K562 (cell line): ENCODE results near the gene ADAM22. TPM values are rescaled to one million over a fixed set of nuclear protein-coding genes. Genes with fewer than 3 reads are reported as not detected.

Source experiments
- MGA ChIP-seq: fragments of 450-650 bp; IDR thresholded peaks from 2 replicates; pipeline ENCODE4 v1.6.1; 2016; ENCODE audit warnings: mild to moderate bottlenecking, moderate library complexity
- NUFIP1 ChIP-seq: fragments of 450-650 bp; IDR thresholded peaks from 2 replicates; pipeline ENCODE4 v1.6.1; 2018; ENCODE audit not compliant: partially characterized antibody
- ZNF668 ChIP-seq: fragments of 250-450 bp; sonication (Bioruptor Pico); IDR thresholded peaks from 2 replicates; pipeline ENCODE4 v1.8.0; 2022; ENCODE audit warnings: mild to moderate bottlenecking, inconsistent platforms
- polyA plus RNA-seq, 8 experiments: library from polyadenylated mRNA; depleted of rRNA in 4 of 8; stranded (reverse) in 5 of 8; unstranded in 3 of 8; fragments of >200 nt; fragmentation: Nextera tagmentation in 2 of 8; fragmentation: Illumina TruSeq in 1 of 8; extraction: Ambion mirVana in 2 of 8; extraction: Trizol in 1 of 8; gene quantifications; 2 replicates each; pipeline versions ENCODE4 v1.2.1 to v1.2.3, GENCODE V29; 2011 to 2014; ENCODE audit warnings: inconsistent platforms in 1 of 8, missing spikeins in 1 of 8
- total RNA-seq, 7 experiments: library from RNA; depleted of rRNA in 6 of 7; stranded (reverse); fragments of >200 nt in 6 of 7; fragmentation: Illumina TruSeq in 2 of 7; extraction: Trizol in 2 of 7; gene quantifications; 2 replicates each; pipeline versions ENCODE4 v1.2.1 to v1.2.3, GENCODE V29; 2011 to 2021; ENCODE audit warnings: low replicate concordance in 1 of 7

The ADAM22 gene
- total and polyA plus RNA-seq, 9 of the 15 experiments (the other 6 are each of a cell fraction or from before 2014, with no cell fraction given), result 0.01 to 0.58 (median 0.18) TPM

- no peak for TF ChIP-seq MGA
- no peak for TF ChIP-seq ZNF668 (CRISPR knock-in tag)
- TF ChIP-seq NUFIP1, result no peak
Measured at GRCh38 chr7:88223265-88223664, 289.2 kb downstream of the ADAM22 start (continued).
